SH-SY5Y (cell line): ENCODE measurements around the gene LGI1.

Experiments used
- GATA2 ChIP-seq: IDR thresholded peaks from 2 replicates; pipeline ENCODE4 v1.6.1; 2011; ENCODE audit warnings: mild to moderate bottlenecking, low read depth, low read length
- GATA3 ChIP-seq: IDR thresholded peaks from 2 replicates; pipeline ENCODE4 v1.6.1; 2011; ENCODE audit warnings: low read depth, mild to moderate bottlenecking, low read length, moderate library complexity

GRCh38 chr10:93745408-93746065 is 12.2 kb upstream of the LGI1 start:
- TF ChIP-seq GATA3 = no peak
- TF ChIP-seq GATA2 = no peak
